ENCODE measurements around the gene EBP. TPM values are rescaled to one million over a fixed set of nuclear protein-coding genes. Genes with fewer than 3 reads are reported as not detected.

The EBP gene
- total RNA-seq, result 73.1 and 81.9 TPM in 2 replicates
- long read RNA-seq, transcript EBP-205 (5 exons, 1,775 nt), result major isoform, 63 of 72 reads
- long read RNA-seq, partial matches to known transcripts, result 2 of 72 reads
- long read RNA-seq, other reads (novel, unspliced or antisense), result 5 of 72 reads

- DNase-seq (ENCODE audit: low spot score, unreplicated experiment), result peak; percentile 72
- peaks cover 1% of the 10 kb centered on the region for H3K36me3 Mint-ChIP-seq (ENCODE audit: insufficient read depth)
- peaks cover 8% of the 10 kb centered on the region for H3K4me1 Mint-ChIP-seq (ENCODE audit: low read depth)
- TF ChIP-seq CTCF (IDR thresholded peaks at IDR 0.05; ENCODE audit: unreplicated experiment), result no peak
- H3K27me3 Mint-ChIP-seq, result no peaks in the 10 kb centered on the region
- H3K27ac Mint-ChIP-seq, result peak within 1 kb of the TSS; percentile 93
- peaks cover 7% of the 10 kb centered on the region for H3K9me3 Mint-ChIP-seq (ENCODE audit: low read depth)
- H3K4me3 Mint-ChIP-seq (ENCODE audit: low read depth), result peak within 1 kb of the TSS; percentile 87
Observed at GRCh38 chrX:48521353-48522243, at the start of gene EBP. EBP (plus strand) TSS chrX:48521808; CDS start chrX:48523772, 1,964 bp downstream.

GRCh38 chrX:48472225-48472624 is 49.4 kb upstream of the EBP start:
- Mint-ChIP-seq H3K4me1 (ENCODE audit: low read depth) (peaks cover 22% of the 10 kb centered on the region), H3K27ac (no peak overlapping the region), H3K9me3 (ENCODE audit: low read depth) (peaks cover 18% of the 10 kb centered on the region), H3K27me3 (peaks cover 26% of the 10 kb centered on the region), H3K36me3 (ENCODE audit: insufficient read depth) (no peaks in the 10 kb centered on the region), H3K4me3 (ENCODE audit: low read depth) (no peak overlapping the region)
- TF ChIP-seq CTCF (IDR thresholded peaks at IDR 0.05; ENCODE audit: unreplicated experiment), result no peak
- no peak for DNase-seq (ENCODE audit: low spot score, unreplicated experiment)

GRCh38 chrX:48472851-48473703 is 48.5 kb upstream of the EBP start:
- peaks cover 22% of the 10 kb centered on the region for H3K9me3 Mint-ChIP-seq (ENCODE audit: low read depth)
- no peak for DNase-seq (ENCODE audit: low spot score, unreplicated experiment)
- peaks cover 1% of the 10 kb centered on the region for H3K36me3 Mint-ChIP-seq (ENCODE audit: insufficient read depth)
- peaks cover 18% of the 10 kb centered on the region for H3K27me3 Mint-ChIP-seq
- no peak overlapping the region for H3K4me3 Mint-ChIP-seq (ENCODE audit: low read depth)
- peak overlapping the region; percentile 86 for H3K27ac Mint-ChIP-seq
- no peak for TF ChIP-seq CTCF (IDR thresholded peaks at IDR 0.05; ENCODE audit: unreplicated experiment)
- peaks cover 20% of the 10 kb centered on the region for H3K4me1 Mint-ChIP-seq (ENCODE audit: low read depth)

GRCh38 chrX:48473704-48473990 is 48.0 kb upstream of the EBP start:
- Mint-ChIP-seq H3K27ac (no peak overlapping the region), H3K4me3 (ENCODE audit: low read depth) (no peak overlapping the region), H3K27me3 (peaks cover 13% of the 10 kb centered on the region), H3K36me3 (ENCODE audit: insufficient read depth) (peaks cover 3% of the 10 kb centered on the region), H3K4me1 (ENCODE audit: low read depth) (peaks cover 18% of the 10 kb centered on the region), H3K9me3 (ENCODE audit: low read depth) (peaks cover 27% of the 10 kb centered on the region)
- no peak for TF ChIP-seq CTCF (IDR thresholded peaks at IDR 0.05; ENCODE audit: unreplicated experiment)
- DNase-seq (ENCODE audit: low spot score, unreplicated experiment), result no peak

GRCh38 chrX:48474127-48474526 is 47.5 kb upstream of the EBP start:
- Mint-ChIP-seq H3K36me3 (ENCODE audit: insufficient read depth) (peaks cover 4% of the 10 kb centered on the region), H3K4me1 (ENCODE audit: low read depth) (peaks cover 18% of the 10 kb centered on the region), H3K27ac (peak overlapping the region; percentile 63), H3K27me3 (peaks cover 8% of the 10 kb centered on the region), H3K4me3 (ENCODE audit: low read depth) (peak overlapping the region; percentile 51), H3K9me3 (ENCODE audit: low read depth) (peaks cover 28% of the 10 kb centered on the region)
- TF ChIP-seq CTCF (IDR thresholded peaks at IDR 0.05; ENCODE audit: unreplicated experiment), result peak; percentile 10
- DNase-seq (ENCODE audit: low spot score, unreplicated experiment), result no peak
